IMR-90 (cell line): ENCODE data around the gene SERPINA4. TPM values are rescaled to one million over a fixed set of nuclear protein-coding genes. Genes with fewer than 3 reads are reported as not detected.

Experiments
- ATAC-seq: fragments of 200-7000 bp; cut with Tn5 transposase; 2 replicates; pipeline ENCODE4 v1.9.1; 2020; ENCODE audit warnings: low read depth, mild to moderate bottlenecking, moderate library complexity
- BruUV-seq: library from RNA; stranded (reverse); fragments of 400-500 nt; replicated peaks from 2 replicates; lab custom pipeline; 2021; lab: Mats Ljungman, UMichigan
- CTCF ChIA-PET: fragments of 300-600 bp; formaldehyde crosslinking; extraction: SDS; loops from one replicate; lab custom pipeline; 2021; ENCODE audit warnings: antibody characterized with exemption; lab: Yijun Ruan, JAX
- POLR2A ChIA-PET: fragments of 300-600 bp; sonication (Branson Sonifier 250); formaldehyde crosslinking; loops from one replicate; lab custom pipeline; 2022; ENCODE audit warnings: antibody characterized with exemption; ENCODE audit not compliant: unreplicated experiment; lab: Charles Lee
- DNase-seq: peaks from one replicate; pipeline ENCODE4 v3.0.0; 2013
- H2AFZ ChIP-seq: replicated peaks from 2 replicates; pipeline ENCODE3; 2013; ENCODE audit warnings: low read length, mild to moderate bottlenecking; ENCODE audit not compliant: poor library complexity
- H2AK5ac ChIP-seq: 2 replicates; pipeline ENCODE4 v1.6.1; 2013; ENCODE audit warnings: low read depth, low read length, inconsistent platforms
- H2AK9ac ChIP-seq: replicated peaks from 2 replicates; pipeline ENCODE3; 2013; ENCODE audit warnings: mild to moderate bottlenecking, low read depth, low read length, moderate library complexity; ENCODE audit not compliant: poor library complexity
- H2BK120ac ChIP-seq: 2 replicates; pipeline ENCODE4 v1.6.1; 2013; ENCODE audit warnings: low read depth, low read length, inconsistent platforms
- H2BK15ac ChIP-seq: 3 replicates; pipeline ENCODE4 v1.6.1; 2013; ENCODE audit warnings: low read depth, low read length, inconsistent platforms
- H2BK20ac ChIP-seq: 2 replicates; pipeline ENCODE4 v1.6.1; 2013; ENCODE audit warnings: low read depth, mild to moderate bottlenecking, inconsistent platforms, low read length, moderate library complexity
- H2BK5ac ChIP-seq: 2 replicates; pipeline ENCODE4 v1.6.1; 2013; ENCODE audit warnings: mild to moderate bottlenecking, low read depth, low read length, inconsistent platforms; ENCODE audit not compliant: poor library complexity, severe bottlenecking
- H3K14ac ChIP-seq: replicated peaks from 2 replicates; pipeline ENCODE4 v1.6.1; 2013; ENCODE audit warnings: low read depth, low read length, inconsistent platforms
- H3K18ac ChIP-seq: 2 replicates; pipeline ENCODE4 v1.6.1; 2013; ENCODE audit warnings: low read depth, low read length, control low read depth
- H3K23ac ChIP-seq: 2 replicates; pipeline ENCODE4 v1.6.1; 2013; ENCODE audit warnings: low read depth, low read length, inconsistent platforms
- H3K27ac ChIP-seq: 2 replicates; pipeline ENCODE4 v1.5.1; 2013; ENCODE audit warnings: mild to moderate bottlenecking, control low read depth, low read length; ENCODE audit not compliant: insufficient read depth
- H3K27me3 ChIP-seq: 2 replicates; pipeline ENCODE4 v1.6.1; 2013; ENCODE audit warnings: low read length; ENCODE audit not compliant: control insufficient read depth, insufficient read depth
- H3K36me3 ChIP-seq: 2 replicates; pipeline ENCODE4 v1.6.1; 2013; ENCODE audit warnings: low read length, mixed read lengths; ENCODE audit not compliant: control insufficient read depth, insufficient read depth
- H3K4ac ChIP-seq: 2 replicates; pipeline ENCODE4 v1.6.1; 2013; ENCODE audit warnings: low read depth, low read length, inconsistent platforms
- H3K4me1 ChIP-seq: 2 replicates; pipeline ENCODE4 v1.6.1; 2013; ENCODE audit warnings: low read length, mixed read lengths; ENCODE audit not compliant: control insufficient read depth, insufficient read depth
- H3K4me2 ChIP-seq: 2 replicates; pipeline ENCODE4 v1.6.1; 2013; ENCODE audit warnings: low read depth, mild to moderate bottlenecking, control low read depth, low read length, moderate library complexity
- H3K4me3 ChIP-seq: 2 replicates; pipeline ENCODE4 v1.5.1; 2013; ENCODE audit warnings: low read depth, mild to moderate bottlenecking, control low read depth, low read length, moderate library complexity; ENCODE audit not compliant: insufficient read depth
- H3K56ac ChIP-seq: 2 replicates; pipeline ENCODE4 v1.6.1; 2013; ENCODE audit warnings: low read length, inconsistent platforms; ENCODE audit not compliant: insufficient read depth; ENCODE audit errors: extremely low read depth
- H3K79me1 ChIP-seq, 2 experiments: 2 replicates each; pipeline ENCODE4 v1.6.1; 2013; ENCODE audit warnings: low read length in 2 of 2, inconsistent platforms in 1 of 2, low read depth in 1 of 2
- H3K9ac ChIP-seq: 2 replicates; pipeline ENCODE4 v1.6.1; 2013; ENCODE audit warnings: low read depth, low read length, control low read depth
- H3K9me1 ChIP-seq: 2 replicates; pipeline ENCODE4 v1.6.1; 2013; ENCODE audit warnings: low read length, inconsistent platforms; ENCODE audit not compliant: insufficient read depth
- H3K9me3 ChIP-seq: 2 replicates; pipeline ENCODE4 v1.6.1; 2013; ENCODE audit warnings: low read length; ENCODE audit not compliant: control insufficient read depth, insufficient read depth
- H4K20me1 ChIP-seq: 2 replicates; pipeline ENCODE4 v1.6.1; 2013; ENCODE audit warnings: low read length, inconsistent platforms; ENCODE audit not compliant: insufficient read depth
- H4K5ac ChIP-seq: 2 replicates; pipeline ENCODE4 v1.6.1; 2013; ENCODE audit warnings: mild to moderate bottlenecking, low read depth, low read length, control low read depth
- H4K8ac ChIP-seq, 2 experiments: 2 replicates each; pipeline ENCODE4 v1.6.1; 2013; ENCODE audit warnings: low read depth in 2 of 2, low read length in 2 of 2, control low read depth in 1 of 2, inconsistent platforms in 1 of 2
- H4K91ac ChIP-seq: 2 replicates; pipeline ENCODE4 v1.6.1; 2013; ENCODE audit warnings: low read depth, low read length, inconsistent platforms; ENCODE audit not compliant: insufficient read depth
- BHLHE40 ChIP-seq: fragments of 150-350 bp; IDR thresholded peaks from 2 replicates; pipeline ENCODE4 v1.6.1; 2016; ENCODE audit warnings: mild to moderate bottlenecking, low read depth, low read length
- CEBPB ChIP-seq: IDR thresholded peaks from 2 replicates; pipeline ENCODE4 v1.6.1; 2012; ENCODE audit warnings: low read depth, low read length, improper control_type of control experiment
- CHD1 ChIP-seq: IDR thresholded peaks from 2 replicates; pipeline ENCODE4 v1.6.1; 2012; ENCODE audit warnings: low read depth, low read length, improper control_type of control experiment
- FOS ChIP-seq: fragments of 150-350 bp; IDR thresholded peaks from 2 replicates; pipeline ENCODE4 v1.6.1; 2016; ENCODE audit warnings: low read depth, low read length
- MAFK ChIP-seq: IDR thresholded peaks from 2 replicates; pipeline ENCODE4 v1.6.1; 2012; ENCODE audit warnings: low read depth, low read length, improper control_type of control experiment
- MAZ ChIP-seq: IDR thresholded peaks from 2 replicates; pipeline ENCODE4 v1.6.1; 2012; ENCODE audit warnings: low read depth, mild to moderate bottlenecking, low read length, improper control_type of control experiment, moderate library complexity, borderline replicate concordance
- MXI1 ChIP-seq: IDR thresholded peaks from 2 replicates; pipeline ENCODE4 v1.6.1; 2012; ENCODE audit warnings: low read depth, mild to moderate bottlenecking, low read length, moderate library complexity, borderline replicate concordance
- NFE2L2 ChIP-seq: fragments of 150-350 bp; IDR thresholded peaks from 2 replicates; pipeline ENCODE4 v1.6.1; 2016; ENCODE audit warnings: low read depth, mild to moderate bottlenecking, low read length
- POLR2A ChIP-seq: IDR thresholded peaks from 2 replicates; pipeline ENCODE4 v1.6.1; 2012; ENCODE audit warnings: mild to moderate bottlenecking, low read depth, low read length
- RAD21 ChIP-seq: IDR thresholded peaks from 2 replicates; pipeline ENCODE4 v1.6.1; 2012; ENCODE audit warnings: low read length, improper control_type of control experiment
- RCOR1 ChIP-seq: IDR thresholded peaks from 2 replicates; pipeline ENCODE4 v1.6.1; 2012; ENCODE audit warnings: mild to moderate bottlenecking, low read length, improper control_type of control experiment; ENCODE audit not compliant: insufficient replicate concordance
- RFX5 ChIP-seq: IDR thresholded peaks from 2 replicates; pipeline ENCODE4 v1.8.0; 2012; ENCODE audit warnings: low read depth, mild to moderate bottlenecking, low read length, moderate library complexity
- SMC3 ChIP-seq: fragments of 150-350 bp; IDR thresholded peaks from 2 replicates; pipeline ENCODE4 v1.6.1; 2016; ENCODE audit warnings: low read depth, mild to moderate bottlenecking, antibody characterized with exemption, low read length, moderate library complexity
- WGBS, 2 experiments: methylation state at CpG; one replicate each; pipeline versions ENCODE4 v1.1.5 to v1.1.7; 2013; ENCODE audit warnings: missing lambda C conversion rate in 2 of 2; ENCODE audit not compliant: insufficient read length in 1 of 2; ENCODE audit errors: extremely low coverage in 2 of 2; 5-methylcytosine and 5-hydroxymethylcytosine counted together
- dilution Hi-C: fragments of 300-500 bp; cut with HindIII; formaldehyde crosslinking; loops from one replicate; pipeline ENCODE4 v1.14.3; 2018; ENCODE audit warnings: low sequenced_read_pairs; ENCODE audit not compliant: unreplicated experiment
- in situ Hi-C: fragments of 300-500 bp; cut with MboI; formaldehyde crosslinking; loops from 3 replicates; pipeline ENCODE4 v1.14.3; 2019; ENCODE audit warnings: low sequenced_read_pairs, inconsistent platforms, mixed read lengths
- intact Hi-C: fragments of 100-400 bp; cut with micrococcal nuclease; formaldehyde crosslinking; loops from 2 replicates; pipeline ENCODE4 v1.10.0; 2022
- polyA plus RNA-seq, 3 experiments: library from polyadenylated mRNA; depleted of rRNA; stranded (reverse); fragments of >200 nt; gene quantifications; 2 replicates each; pipeline ENCODE4 v1.2.3, GENCODE V29; 2012; ENCODE audit warnings: low replicate concordance in 1 of 3
- total RNA-seq: library from RNA; depleted of rRNA; stranded (reverse); fragments of >200 nt; gene quantifications from 2 replicates; pipeline ENCODE4 v1.2.3, GENCODE V29; 2012
- TF ChIP-seq, protein P1 (sequence below): fragments of 150-350 bp; IDR thresholded peaks from 2 replicates; pipeline ENCODE4 v1.6.1; 2016; ENCODE audit warnings: low read depth, mild to moderate bottlenecking, low read length, moderate library complexity, borderline replicate concordance
- TF ChIP-seq, protein P2 (sequence below): conservative IDR thresholded peaks from 2 replicates; pipeline ENCODE4 v1.5.1; 2012; ENCODE audit warnings: mild to moderate bottlenecking, low read depth, low read length, improper control_type of control experiment
- TF ChIP-seq, protein P3 (sequence below): fragments of 150-350 bp; IDR thresholded peaks from 2 replicates; pipeline ENCODE4 v1.6.1; 2017; ENCODE audit warnings: mild to moderate bottlenecking, antibody characterized with exemption, low read length, low read depth

SERPINA4 gene
- total and polyA plus RNA-seq, 2 of the 4 experiments (the other 2 are of a cell fraction): not detected

DNA sequence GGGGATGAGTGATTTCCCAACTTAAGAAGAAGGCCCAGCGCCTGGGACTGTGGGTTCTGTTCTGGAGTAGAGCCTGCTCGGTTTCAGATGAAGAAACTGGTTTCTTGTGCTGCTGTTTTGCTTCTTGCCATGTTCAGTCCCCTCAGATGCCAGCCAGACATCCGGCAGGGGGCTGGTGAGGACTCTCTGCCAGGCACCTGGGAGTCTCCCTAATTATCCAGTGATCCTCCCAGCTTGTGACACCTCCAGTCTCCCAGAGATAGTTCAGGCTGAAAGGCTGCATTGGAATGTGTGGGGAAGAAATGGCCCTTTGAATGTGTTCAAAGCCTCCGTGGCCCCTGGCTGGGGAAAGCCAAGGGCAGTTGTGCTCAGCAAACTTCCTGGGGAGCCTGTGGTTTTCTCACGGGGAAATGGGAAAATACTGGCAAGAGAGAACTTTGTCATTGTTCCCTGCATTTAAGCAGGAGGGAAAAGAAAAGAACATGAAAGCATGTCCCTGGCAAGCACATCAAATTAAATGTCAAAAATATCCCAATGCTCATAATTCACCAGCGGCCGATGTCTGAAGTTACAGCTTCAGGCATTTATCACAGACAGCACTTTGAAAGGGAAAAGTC lies 43.5 kb upstream of the SERPINA4 start:
- H3K18ac ChIP-seq: no peak overlapping the region
- no TSS peak for BruUV-seq
- TF ChIP-seq MAFK (no peak), NFE2L2 (no peak), BHLHE40 (no peak), POLR2A (no peak), MXI1 (no peak), CHD1 (no peak), RAD21 (no peak), FOS (no peak), RCOR1 (no peak), MAZ (no peak), RFX5 (no peak), SMC3 (no peak), CEBPB (no peak)
- TF ChIP-seq, protein P1, sequence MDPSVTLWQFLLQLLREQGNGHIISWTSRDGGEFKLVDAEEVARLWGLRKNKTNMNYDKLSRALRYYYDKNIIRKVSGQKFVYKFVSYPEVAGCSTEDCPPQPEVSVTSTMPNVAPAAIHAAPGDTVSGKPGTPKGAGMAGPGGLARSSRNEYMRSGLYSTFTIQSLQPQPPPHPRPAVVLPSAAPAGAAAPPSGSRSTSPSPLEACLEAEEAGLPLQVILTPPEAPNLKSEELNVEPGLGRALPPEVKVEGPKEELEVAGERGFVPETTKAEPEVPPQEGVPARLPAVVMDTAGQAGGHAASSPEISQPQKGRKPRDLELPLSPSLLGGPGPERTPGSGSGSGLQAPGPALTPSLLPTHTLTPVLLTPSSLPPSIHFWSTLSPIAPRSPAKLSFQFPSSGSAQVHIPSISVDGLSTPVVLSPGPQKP: no peak
- TF ChIP-seq, protein P2, sequence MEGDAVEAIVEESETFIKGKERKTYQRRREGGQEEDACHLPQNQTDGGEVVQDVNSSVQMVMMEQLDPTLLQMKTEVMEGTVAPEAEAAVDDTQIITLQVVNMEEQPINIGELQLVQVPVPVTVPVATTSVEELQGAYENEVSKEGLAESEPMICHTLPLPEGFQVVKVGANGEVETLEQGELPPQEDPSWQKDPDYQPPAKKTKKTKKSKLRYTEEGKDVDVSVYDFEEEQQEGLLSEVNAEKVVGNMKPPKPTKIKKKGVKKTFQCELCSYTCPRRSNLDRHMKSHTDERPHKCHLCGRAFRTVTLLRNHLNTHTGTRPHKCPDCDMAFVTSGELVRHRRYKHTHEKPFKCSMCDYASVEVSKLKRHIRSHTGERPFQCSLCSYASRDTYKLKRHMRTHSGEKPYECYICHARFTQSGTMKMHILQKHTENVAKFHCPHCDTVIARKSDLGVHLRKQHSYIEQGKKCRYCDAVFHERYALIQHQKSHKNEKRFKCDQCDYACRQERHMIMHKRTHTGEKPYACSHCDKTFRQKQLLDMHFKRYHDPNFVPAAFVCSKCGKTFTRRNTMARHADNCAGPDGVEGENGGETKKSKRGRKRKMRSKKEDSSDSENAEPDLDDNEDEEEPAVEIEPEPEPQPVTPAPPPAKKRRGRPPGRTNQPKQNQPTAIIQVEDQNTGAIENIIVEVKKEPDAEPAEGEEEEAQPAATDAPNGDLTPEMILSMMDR: no peak
- TF ChIP-seq, protein P3, sequence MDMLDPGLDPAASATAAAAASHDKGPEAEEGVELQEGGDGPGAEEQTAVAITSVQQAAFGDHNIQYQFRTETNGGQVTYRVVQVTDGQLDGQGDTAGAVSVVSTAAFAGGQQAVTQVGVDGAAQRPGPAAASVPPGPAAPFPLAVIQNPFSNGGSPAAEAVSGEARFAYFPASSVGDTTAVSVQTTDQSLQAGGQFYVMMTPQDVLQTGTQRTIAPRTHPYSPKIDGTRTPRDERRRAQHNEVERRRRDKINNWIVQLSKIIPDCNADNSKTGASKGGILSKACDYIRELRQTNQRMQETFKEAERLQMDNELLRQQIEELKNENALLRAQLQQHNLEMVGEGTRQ: no peak
- H3K4me3 ChIP-seq: no peak overlapping the region
- H3K4me1 ChIP-seq: no peaks in the 10 kb centered on the region
- H3K23ac ChIP-seq: no peak overlapping the region
- DNase-seq (no peak), ATAC-seq (no peak)
- no peak overlapping the region for H2BK120ac ChIP-seq
- no peaks in the 10 kb centered on the region for H4K20me1 ChIP-seq
- intact Hi-C loops (no loop called here), in situ Hi-C loops (no loop called here), dilution Hi-C loops (no loop called here)
- H3K14ac ChIP-seq: no peak overlapping the region
- no peak overlapping the region for H2BK15ac ChIP-seq
- no CpG with 5 or more reads among the region's 7 CpGs for WGBS, 2 experiments
- no peak overlapping the region for H2AK5ac ChIP-seq
- no peak overlapping the region for H4K8ac ChIP-seq
- H2AFZ ChIP-seq: no peak overlapping the region
- no peak overlapping the region for H2BK5ac ChIP-seq
- no peaks in the 10 kb centered on the region; the same call in 1 of the 2 replicates for H3K27me3 ChIP-seq
- H3K9me1 ChIP-seq: no peaks in the 10 kb centered on the region
- no peaks in the 10 kb centered on the region for H3K79me1 ChIP-seq
- H2AK9ac ChIP-seq: no peak overlapping the region
- peaks cover 2% of the 10 kb centered on the region for H3K9me3 ChIP-seq
- no peak overlapping the region for H3K9ac ChIP-seq
- H3K56ac ChIP-seq: no peak overlapping the region
- H4K5ac ChIP-seq: no peak overlapping the region
- H4K91ac ChIP-seq: no peak overlapping the region
- H2BK20ac ChIP-seq: no peak overlapping the region
- no peak overlapping the region for H3K4ac ChIP-seq
- no peak overlapping the region for H3K4me2 ChIP-seq
- ChIA-PET POLR2A (no interaction called here), CTCF (interaction anchor here (0.5 kb wide), 1 partner anchor 93 kb away, joined by 8 read pairs; no protein-coding TSS in a partner anchor)
- no peaks in the 10 kb centered on the region for H3K36me3 ChIP-seq
- H3K27ac ChIP-seq: no peak overlapping the region
